HepG2 (cell line): ENCODE results near the gene DMRT1. TPM values are rescaled to one million over a fixed set of nuclear protein-coding genes. Genes with fewer than 3 reads are reported as not detected.

ENCODE experiments used
- ATAC-seq: fragments of 200-7000 bp; cut with Tn5 transposase; 3 replicates; pipeline ENCODE4 v1.9.1; 2020; ENCODE audit warnings: mild to moderate bottlenecking, moderate library complexity
- BruUV-seq: library from RNA; stranded (reverse); fragments of 400-500 nt; replicated peaks from 2 replicates; lab custom pipeline; 2021; lab: Mats Ljungman, UMichigan
- CTCF ChIA-PET: fragments of 300-600 bp; formaldehyde crosslinking; extraction: SDS; loops from one replicate; lab custom pipeline; 2021; ENCODE audit warnings: low total read pairs, inconsistent platforms, low intra/inter-chr PET ratio; lab: Yijun Ruan, JAX
- POLR2A ChIA-PET: fragments of 350-600 bp; sonication (Branson Sonifier 250); formaldehyde crosslinking; loops from one replicate; lab custom pipeline; 2020; ENCODE audit warnings: antibody characterized with exemption, inconsistent platforms; lab: Yijun Ruan, JAX
- DNase-seq: peaks from one replicate; pipeline ENCODE4 v3.0.0-alpha.2; 2015; ENCODE audit warnings: low spot score
- FAIRE-seq: peaks from 3 replicates; lab custom pipeline; 2011; peaks lifted over from hg19 to GRCh38; lab: Jason Lieb, UNC
- H2AFZ ChIP-seq: one replicate; pipeline ENCODE4 v1.6.1; 2011; ENCODE audit warnings: low read length, inconsistent platforms
- H3K27ac ChIP-seq: fragments of 300-600 bp; 3 replicates; pipeline ENCODE4 v1.8.0; 2011; ENCODE audit warnings: mixed run types, mild to moderate bottlenecking, mixed read lengths, low read length, inconsistent platforms; ENCODE audit not compliant: insufficient read depth; ENCODE audit errors: extremely low read length
- H3K27me3 ChIP-seq, 2 experiments: fragments of 200-600 bp in 1 of 2; 2 replicates in 1 of 2; 3 replicates in 1 of 2; pipeline versions ENCODE4 v1.6.0 to v1.8.0; 2011; ENCODE audit warnings: low read length in 2 of 2, mild to moderate bottlenecking in 2 of 2, moderate library complexity in 2 of 2, inconsistent platforms in 1 of 2; ENCODE audit not compliant: insufficient read depth in 2 of 2, control insufficient read depth in 1 of 2
- H3K36me3 ChIP-seq, 2 experiments: fragments of 200-600 bp in 1 of 2; replicated peaks in 1 of 2; 2 replicates in 1 of 2; 3 replicates in 1 of 2; pipeline versions ENCODE4 v1.5.1 to v1.8.0; 2011; ENCODE audit warnings: low read length in 2 of 2, inconsistent platforms in 1 of 2; ENCODE audit not compliant: insufficient read depth in 2 of 2, control insufficient read depth in 1 of 2
- H3K4me1 ChIP-seq: 2 replicates; pipeline ENCODE4 v1.5.1; 2012; ENCODE audit warnings: low read length, inconsistent platforms; ENCODE audit not compliant: insufficient read depth
- H3K4me2 ChIP-seq: 2 replicates; pipeline ENCODE4 v1.6.0; 2011; ENCODE audit warnings: low read depth, low read length, inconsistent platforms
- H3K4me3 ChIP-seq, 3 experiments: fragments of 200-600 bp in 1 of 3; sonication (generic), shearing (Covaris generic) in 1 of 3; replicated peaks in 1 of 3; 2 replicates each; pipeline ENCODE4 v1.5.1; 2011 to 2016; ENCODE audit warnings: low read length in 3 of 3, inconsistent platforms in 2 of 3, low read depth in 2 of 3, mild to moderate bottlenecking in 2 of 3, control low read depth in 1 of 3, mixed read lengths in 1 of 3; ENCODE audit not compliant: insufficient read depth in 1 of 3
- H3K79me2 ChIP-seq: one replicate; pipeline ENCODE4 v1.6.1; 2011; ENCODE audit warnings: low read length, inconsistent platforms; ENCODE audit not compliant: insufficient read depth
- H3K9ac ChIP-seq: 2 replicates; pipeline ENCODE4 v1.6.0; 2011; ENCODE audit warnings: mild to moderate bottlenecking, low read depth, low read length, inconsistent platforms; ENCODE audit not compliant: insufficient read depth
- H3K9me3 ChIP-seq: 2 replicates; pipeline ENCODE4 v1.5.1; 2012; ENCODE audit warnings: mild to moderate bottlenecking, low read length
- H4K20me1 ChIP-seq: 2 replicates; pipeline ENCODE4 v1.6.0; 2011; ENCODE audit warnings: inconsistent platforms, mild to moderate bottlenecking, low read length, moderate library complexity; ENCODE audit not compliant: insufficient read depth
- AKAP8 ChIP-seq: sonication (generic); formaldehyde crosslinking; IDR thresholded peaks from 2 replicates; pipeline ENCODE4 v1.5.1; 2020; ENCODE audit warnings: mild to moderate bottlenecking, missing genetic modification reagents
- CENPX ChIP-seq: sonication (generic); formaldehyde crosslinking; IDR thresholded peaks from 2 replicates; pipeline ENCODE4 v1.9.0; 2021; ENCODE audit warnings: mild to moderate bottlenecking, missing genetic modification reagents, moderate library complexity
- KLF9 ChIP-seq: IDR thresholded peaks from 2 replicates; pipeline ENCODE4 v1.6.1; 2016; ENCODE audit warnings: low read depth
- PRDM4 ChIP-seq: sonication (generic); formaldehyde crosslinking; IDR thresholded peaks from 2 replicates; pipeline ENCODE4 v1.9.0; 2021; ENCODE audit warnings: missing genetic modification reagents, borderline replicate concordance
- TP53 ChIP-seq: sonication (generic); formaldehyde crosslinking; conservative IDR thresholded peaks from 2 replicates; pipeline ENCODE4 v1.4.0; 2020; ENCODE audit warnings: missing genetic modification reagents
- ZNF280D ChIP-seq: sonication (generic); formaldehyde crosslinking; IDR thresholded peaks from 2 replicates; pipeline ENCODE4 v1.5.1; 2020; ENCODE audit warnings: mild to moderate bottlenecking, missing genetic modification reagents
- ZNF788 ChIP-seq: sonication (generic); formaldehyde crosslinking; IDR thresholded peaks from 2 replicates; pipeline ENCODE4 v1.5.0; 2020; ENCODE audit warnings: mild to moderate bottlenecking, missing genetic modification reagents, borderline replicate concordance
- ZNF878 ChIP-seq: sonication (generic); formaldehyde crosslinking; IDR thresholded peaks from 2 replicates; pipeline ENCODE4 v1.8.1; 2023; ENCODE audit warnings: mild to moderate bottlenecking, missing genetic modification reagents, moderate library complexity
- WGBS: methylation state at CpG from one replicate; pipeline ENCODE4 v1.1.6; 2017; ENCODE audit warnings: low lambda C conversion rate; 5-methylcytosine and 5-hydroxymethylcytosine counted together
- in situ Hi-C: cut with HindIII; loops from 2 replicates; pipeline ENCODE4 v1.10.0; 2017; ENCODE audit warnings: low pct_unique_long_range_greater_than_20kb; ENCODE audit not compliant: extremely low pct_ligation_motif_present
- intact Hi-C: fragments of 100-400 bp; cut with micrococcal nuclease; formaldehyde crosslinking; loops from one replicate; pipeline ENCODE4 v1.10.0; 2022; ENCODE audit not compliant: unreplicated experiment
- polyA plus RNA-seq, 8 experiments: library from polyadenylated mRNA; depleted of rRNA in 3 of 8; stranded (reverse) in 7 of 8; unstranded in 1 of 8; fragments of >200 nt; fragmentation: Illumina TruSeq in 4 of 8; extraction: Trizol in 4 of 8; gene quantifications; 2 replicates each; pipeline versions ENCODE4 v1.2.1 to v1.2.3, GENCODE V29; 2011 to 2016; ENCODE audit warnings: low read depth in 4 of 8, missing spikeins in 1 of 8, mixed read lengths in 1 of 8; ENCODE audit not compliant: insufficient read depth in 1 of 8
- total RNA-seq, 5 experiments: library from RNA; depleted of rRNA; stranded (reverse); fragments of >200 nt; fragmentation: Illumina TruSeq; extraction: Trizol; gene quantifications; 2 replicates each; pipeline ENCODE4 v1.2.3, GENCODE V29; 2016; ENCODE audit warnings: low read depth in 1 of 5

Gene DMRT1
- total and polyA plus RNA-seq, 2 of the 13 experiments (the other 11 are each of a cell fraction or from before 2014, with no cell fraction given), result not detected

GRCh38 chr9:922171-922570 is 80.7 kb downstream of the DMRT1 start (continued):
- no peak for TF ChIP-seq CENPX (CRISPR knock-in tag)

GRCh38 chr9:922731-923130 is 81.2 kb downstream of the DMRT1 start:
- ATAC-seq, result no peak
- ChIA-PET POLR2A (no interaction called here), CTCF (no interaction called here)
- 3% methylated on average over 5 of the region's 7 CpGs for WGBS
- H3K79me2 ChIP-seq, result no peaks in the 10 kb centered on the region
- H3K4me2 ChIP-seq, result no peak overlapping the region
- H3K4me3 ChIP-seq, result no peak overlapping the region
- in situ Hi-C loops (no loop called here), intact Hi-C loops (no loop called here)
- DNase-seq, result no peak
- BruUV-seq, result no TSS peak
- H3K27me3 ChIP-seq, result peaks cover 1 to 25% of the 10 kb centered on the region in 2 experiments; a peak in 4 of 5 replicates
- TF ChIP-seq AKAP8, result no peak
- H3K4me1 ChIP-seq, result no peaks in the 10 kb centered on the region
- no peak overlapping the region for H3K27ac ChIP-seq
- no peak overlapping the region for H3K9ac ChIP-seq
- no peak overlapping the region for H2AFZ ChIP-seq
- no peak for FAIRE-seq
- H4K20me1 ChIP-seq, result no peaks in the 10 kb centered on the region
- no peaks in the 10 kb centered on the region for H3K36me3 ChIP-seq
- no peaks in the 10 kb centered on the region for H3K9me3 ChIP-seq

GRCh38 chr9:926976-927375 is 85.5 kb downstream of the DMRT1 start:
- H2AFZ ChIP-seq, result no peak overlapping the region
- no peaks in the 10 kb centered on the region for H3K36me3 ChIP-seq
- H3K79me2 ChIP-seq, result no peaks in the 10 kb centered on the region
- intact Hi-C loops, result no loop called here
- 52% methylated on average over 5 of the region's 8 CpGs for WGBS
- no peak for FAIRE-seq
- in situ Hi-C loops, result no loop called here
- ChIA-PET CTCF (no interaction called here), POLR2A (no interaction called here)
- no peak overlapping the region for H3K27ac ChIP-seq
- no peaks in the 10 kb centered on the region for H3K9me3 ChIP-seq
- peaks cover 1 to 23% of the 10 kb centered on the region in 2 experiments; a peak in 4 of 5 replicates for H3K27me3 ChIP-seq
- no peak overlapping the region for H3K9ac ChIP-seq
- no peak overlapping the region for H3K4me2 ChIP-seq
- no peaks in the 10 kb centered on the region for H3K4me1 ChIP-seq
- no TSS peak for BruUV-seq
- no peaks in the 10 kb centered on the region for H4K20me1 ChIP-seq
- H3K4me3 ChIP-seq, result no peak overlapping the region
- DNase-seq, result no peak
- no peak for ATAC-seq
- TF ChIP-seq PRDM4 (CRISPR knock-in tag), result no peak
- TF ChIP-seq TP53 (CRISPR knock-in tag), result no peak
- no peak for TF ChIP-seq ZNF788
- TF ChIP-seq KLF9 (CRISPR knock-in tag), result no peak
- TF ChIP-seq ZNF280D, result no peak
- TF ChIP-seq ZNF878 (CRISPR knock-in tag), result no peak
